ENCODE measurements around the gene MBD3.
A peak's percentile ranks its signal among the peaks of the same experiment; 100 is the strongest.

MBD3 gene

DNA sequence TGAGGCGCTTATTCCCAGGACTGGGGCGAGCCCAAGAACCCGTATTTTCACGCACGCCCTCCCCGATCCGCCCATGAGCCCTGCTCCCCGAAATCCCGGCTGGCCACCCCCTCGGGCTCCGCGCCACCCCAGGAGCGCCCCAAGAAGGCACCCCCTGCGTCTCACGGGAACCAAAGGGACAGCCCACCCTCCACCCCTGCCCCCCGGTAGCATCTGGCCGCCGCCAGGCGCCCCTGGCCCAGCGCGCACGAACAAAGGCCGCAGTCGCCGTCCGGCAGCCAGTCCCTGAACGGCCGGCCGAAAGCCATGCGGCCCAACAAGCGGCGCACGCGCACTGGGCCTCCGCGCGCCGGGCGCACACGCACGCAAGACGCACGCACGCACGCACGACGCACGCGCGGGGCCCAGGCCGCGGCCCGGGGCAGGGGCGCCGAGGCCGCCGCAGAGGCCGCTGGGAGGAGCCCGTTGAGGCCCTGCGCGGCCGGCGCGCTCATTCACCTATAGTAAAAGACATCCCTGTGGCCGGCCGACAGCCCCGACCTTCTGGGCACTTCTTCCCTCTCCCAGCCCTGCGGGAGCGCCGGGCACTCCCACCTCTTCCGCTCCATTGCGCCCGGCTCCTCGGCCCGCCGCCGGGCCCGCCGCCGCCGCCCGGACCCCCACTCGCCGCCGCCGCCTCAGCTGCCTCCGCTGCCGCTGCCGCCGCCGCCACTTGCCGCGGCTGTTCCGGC is 476 bp downstream of the MBD3 start:
- Histone ChIP-seq H3K27me3 (ENCODE audit: control insufficient read depth, insufficient read depth, low read length) (no peaks in the 10 kb centered on the region), H3K4me1 (ENCODE audit: control insufficient read depth, insufficient read depth, low read length) (peaks cover 6% of the 10 kb centered on the region), H3K9me3 (ENCODE audit: control insufficient read depth, insufficient read depth, low read length) (no peaks in the 10 kb centered on the region), H3K36me3 (ENCODE audit: control insufficient read depth, insufficient read depth, low read length) (peaks cover 19% of the 10 kb centered on the region), H3K27ac (ENCODE audit: low read depth, low read length) (peak overlapping the region; percentile 100), H3K4me3 (ENCODE audit: low read depth, low read length) (peak overlapping the region; percentile 99), H3K9ac (ENCODE audit: low read depth, low read length) (peak overlapping the region; percentile 99)

DNA sequence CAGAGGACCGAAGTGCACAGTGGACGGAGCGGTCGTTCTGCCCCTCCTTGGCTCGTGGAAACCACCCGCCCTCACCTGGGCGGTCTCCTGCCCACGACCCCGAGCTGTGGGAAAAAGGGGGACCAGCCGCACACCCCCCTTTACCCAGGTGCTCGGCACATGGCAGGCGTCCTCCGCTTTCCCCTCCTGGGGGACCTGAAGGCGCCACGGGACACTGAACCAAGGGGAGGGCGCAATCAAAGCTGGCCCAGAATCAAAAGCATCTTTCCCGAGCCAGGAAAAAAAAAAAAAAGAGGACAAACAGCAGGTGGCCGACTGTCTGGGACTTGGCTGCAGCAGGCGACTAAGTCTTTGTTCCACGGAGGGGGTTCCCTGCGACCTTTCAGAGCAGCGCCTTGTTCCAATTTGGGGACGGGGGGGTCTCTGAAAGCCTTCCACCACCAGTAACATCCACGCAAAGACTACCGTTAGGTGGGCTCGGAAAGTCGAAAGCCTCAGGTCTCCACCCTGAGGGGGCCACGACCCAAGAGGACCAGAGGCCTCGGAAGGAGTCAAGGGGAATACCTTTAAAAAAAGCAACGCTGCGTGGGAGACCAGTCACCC is 1.1 kb downstream of the MBD3 start:
- Histone ChIP-seq H3K4me3 (ENCODE audit: low read depth, low read length) (peak overlapping the region; percentile 99), H3K36me3 (ENCODE audit: control insufficient read depth, insufficient read depth, low read length) (peaks cover 13% of the 10 kb centered on the region), H3K27me3 (ENCODE audit: control insufficient read depth, insufficient read depth, low read length) (no peaks in the 10 kb centered on the region), H3K9me3 (ENCODE audit: control insufficient read depth, insufficient read depth, low read length) (no peaks in the 10 kb centered on the region), H3K27ac (ENCODE audit: low read depth, low read length) (peak overlapping the region; percentile 100), H3K9ac (ENCODE audit: low read depth, low read length) (peak overlapping the region; percentile 99), H3K4me1 (ENCODE audit: control insufficient read depth, insufficient read depth, low read length) (peaks cover 6% of the 10 kb centered on the region)

DNA sequence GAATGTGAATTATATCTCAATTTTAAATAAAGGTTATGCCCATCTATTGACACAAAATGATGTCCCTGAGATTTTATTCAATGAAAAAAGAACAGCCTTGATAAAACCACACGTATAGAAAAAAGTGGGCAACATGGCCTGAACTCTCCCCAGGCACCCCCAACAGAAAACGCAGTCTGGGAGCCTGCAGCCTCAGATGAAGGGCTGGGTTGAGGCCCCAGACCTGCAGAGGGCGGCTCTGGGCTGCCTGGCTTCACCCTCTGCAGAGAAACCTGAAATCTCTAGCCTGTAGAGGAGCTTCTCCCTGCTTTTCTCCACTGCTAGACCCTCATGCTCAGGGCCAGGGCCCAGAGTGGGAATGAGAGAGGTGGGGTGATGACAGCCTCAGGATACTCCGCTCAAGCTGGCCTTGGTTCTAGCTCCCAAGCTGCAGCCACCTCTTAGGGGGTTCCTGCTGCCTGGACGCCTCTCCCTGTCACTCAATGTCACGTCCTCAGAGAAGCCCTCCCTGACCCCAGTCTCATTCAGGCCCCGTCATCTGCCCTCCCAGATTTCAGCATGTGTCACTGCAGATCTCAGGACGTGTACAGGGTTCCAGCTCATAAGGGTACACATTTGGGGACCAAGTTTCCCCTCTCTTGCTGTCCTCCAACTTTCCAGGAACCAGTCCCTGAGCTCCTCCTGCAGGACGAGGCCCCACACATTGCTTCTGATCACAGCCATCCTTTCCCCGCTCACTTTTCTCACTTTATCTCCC is 1.8 kb downstream of the MBD3 start:
- Histone ChIP-seq H3K36me3 (ENCODE audit: control insufficient read depth, insufficient read depth, low read length) (peaks cover 12% of the 10 kb centered on the region; the same call in 1 of the 2 replicates), H3K27me3 (ENCODE audit: control insufficient read depth, insufficient read depth, low read length) (no peaks in the 10 kb centered on the region), H3K9me3 (ENCODE audit: control insufficient read depth, insufficient read depth, low read length) (no peaks in the 10 kb centered on the region), H3K4me3 (ENCODE audit: low read depth, low read length) (peak overlapping the region; percentile 99), H3K4me1 (ENCODE audit: control insufficient read depth, insufficient read depth, low read length) (peaks cover 6% of the 10 kb centered on the region), H3K27ac (ENCODE audit: low read depth, low read length) (peak overlapping the region; percentile 100), H3K9ac (ENCODE audit: low read depth, low read length) (peak overlapping the region; percentile 99)

DNA sequence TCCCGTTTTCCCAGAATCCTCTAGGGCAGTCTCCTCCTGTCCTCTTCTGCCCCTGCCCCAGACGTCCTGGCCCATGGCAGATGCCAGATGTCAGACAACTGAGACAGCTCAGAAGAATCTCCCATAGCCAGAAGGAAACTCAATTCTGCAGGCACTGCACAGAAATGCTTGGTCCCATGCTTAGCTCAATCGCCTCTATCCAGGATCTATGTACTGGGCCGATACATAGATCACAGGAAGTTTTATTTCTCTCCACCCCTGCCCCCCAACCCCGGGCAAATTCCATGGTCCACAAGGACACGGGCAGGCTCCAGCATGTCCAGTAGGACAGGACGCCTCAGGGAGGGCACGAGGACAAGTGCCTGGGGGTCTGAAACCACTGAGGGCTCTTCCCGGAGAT is 4.8 kb downstream of the MBD3 start:
- Histone ChIP-seq H3K36me3 (ENCODE audit: control insufficient read depth, insufficient read depth, low read length) (peaks cover 20% of the 10 kb centered on the region), H3K27me3 (ENCODE audit: control insufficient read depth, insufficient read depth, low read length) (no peaks in the 10 kb centered on the region), H3K27ac (ENCODE audit: low read depth, low read length) (no peak overlapping the region), H3K9me3 (ENCODE audit: control insufficient read depth, insufficient read depth, low read length) (no peaks in the 10 kb centered on the region), H3K9ac (ENCODE audit: low read depth, low read length) (no peak overlapping the region), H3K4me1 (ENCODE audit: control insufficient read depth, insufficient read depth, low read length) (peaks cover 6% of the 10 kb centered on the region), H3K4me3 (ENCODE audit: low read depth, low read length) (no peak overlapping the region)

DNA sequence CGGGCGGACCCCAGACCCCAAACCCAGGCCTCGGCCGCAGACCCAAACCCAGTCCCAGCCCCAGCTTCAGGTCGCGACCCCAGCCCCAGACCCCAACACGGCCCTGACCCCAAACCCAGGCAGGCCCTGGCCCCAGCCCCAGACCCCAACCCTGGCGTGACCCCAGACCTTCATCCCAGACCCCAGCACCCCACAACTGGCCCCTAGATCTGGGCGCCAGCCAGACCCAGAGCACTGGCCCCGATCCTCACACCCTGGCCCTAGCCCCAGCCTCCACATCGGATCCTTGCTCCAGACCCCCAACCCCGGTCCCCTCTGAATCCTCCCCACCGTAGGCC is 7.5 kb downstream of the MBD3 start:
- Histone ChIP-seq H3K27ac (ENCODE audit: low read depth, low read length) (no peak overlapping the region), H3K27me3 (ENCODE audit: control insufficient read depth, insufficient read depth, low read length) (no peaks in the 10 kb centered on the region), H3K9ac (ENCODE audit: low read depth, low read length) (0 out of 2 replicates have a peak overlapping the region, but pooled peaks have one; percentile 43), H3K36me3 (ENCODE audit: control insufficient read depth, insufficient read depth, low read length) (peaks cover 44% of the 10 kb centered on the region), H3K9me3 (ENCODE audit: control insufficient read depth, insufficient read depth, low read length) (no peaks in the 10 kb centered on the region), H3K4me3 (ENCODE audit: low read depth, low read length) (peak overlapping the region; percentile 74), H3K4me1 (ENCODE audit: control insufficient read depth, insufficient read depth, low read length) (no peaks in the 10 kb centered on the region)

DNA sequence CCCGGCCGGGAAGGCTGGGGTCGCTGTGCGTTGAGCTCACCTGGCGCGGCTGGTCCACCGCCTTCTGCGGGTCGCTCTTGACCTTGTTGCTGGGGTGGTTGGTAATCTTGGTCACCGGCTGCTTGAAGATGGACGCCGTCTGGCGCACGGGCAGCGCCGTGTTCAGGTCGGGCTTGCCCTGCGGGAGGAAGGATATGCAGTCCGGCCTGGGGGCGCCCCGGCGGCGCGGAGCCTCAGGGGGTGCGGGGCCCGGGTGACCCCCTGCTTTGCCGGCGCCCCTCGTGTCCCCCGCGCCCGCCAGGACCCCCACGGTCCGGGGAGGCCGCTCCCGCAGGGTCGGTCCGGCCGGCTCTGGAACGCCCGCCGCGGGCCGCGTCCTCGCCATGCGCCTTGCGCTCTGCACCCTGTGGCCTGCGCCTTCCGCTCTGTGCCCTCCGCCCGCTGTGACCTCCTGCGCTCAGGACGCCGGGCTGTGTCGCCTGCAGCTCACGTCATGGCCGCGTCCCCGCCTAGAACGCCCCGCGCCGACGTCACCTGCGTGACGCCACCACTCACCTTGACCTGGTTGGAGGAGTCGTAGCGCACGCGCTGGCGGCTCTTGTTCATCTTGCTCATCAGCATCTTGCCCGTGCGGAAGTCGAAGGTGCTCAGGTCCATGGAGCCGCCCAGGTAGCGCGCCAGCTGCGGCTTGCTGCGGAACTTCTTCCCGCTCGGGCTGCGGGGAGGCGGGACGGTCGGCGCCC is 8.0 kb downstream of the MBD3 start:
- Histone ChIP-seq H3K36me3 (ENCODE audit: control insufficient read depth, insufficient read depth, low read length) (peaks cover 48% of the 10 kb centered on the region), H3K9me3 (ENCODE audit: control insufficient read depth, insufficient read depth, low read length) (no peaks in the 10 kb centered on the region), H3K9ac (ENCODE audit: low read depth, low read length) (peak overlapping the region; percentile 82), H3K4me3 (ENCODE audit: low read depth, low read length) (peak overlapping the region; percentile 74), H3K27me3 (ENCODE audit: control insufficient read depth, insufficient read depth, low read length) (no peaks in the 10 kb centered on the region), H3K4me1 (ENCODE audit: control insufficient read depth, insufficient read depth, low read length) (no peaks in the 10 kb centered on the region), H3K27ac (ENCODE audit: low read depth, low read length) (no peak overlapping the region)

DNA sequence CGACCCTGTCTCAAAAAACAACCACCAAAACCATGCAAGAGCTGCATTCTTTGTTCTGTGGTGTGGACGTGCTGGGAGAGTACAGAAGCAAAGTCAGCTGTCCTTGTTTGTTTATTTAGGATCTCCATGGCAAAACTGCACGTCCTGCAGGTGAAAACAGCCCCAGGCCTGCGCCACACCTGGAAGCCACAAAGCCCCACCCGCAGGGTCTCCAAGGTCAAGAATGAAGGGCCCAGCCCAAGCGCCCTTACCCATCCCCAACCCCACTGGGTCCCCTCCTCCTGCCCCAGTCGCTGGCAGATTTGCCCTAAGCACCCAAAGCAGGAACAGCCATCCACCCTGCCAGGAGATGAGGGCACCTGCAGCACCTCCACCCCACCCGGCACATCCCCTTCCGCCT is 10.5 kb downstream of the MBD3 start:
- H3K27me3 ChIP-seq (ENCODE audit: control insufficient read depth, insufficient read depth, low read length), result no peaks in the 10 kb centered on the region
- no peak overlapping the region for H3K4me3 ChIP-seq (ENCODE audit: low read depth, low read length)
- H3K9ac ChIP-seq (ENCODE audit: low read depth, low read length), result no peak overlapping the region
- no peak overlapping the region for H3K27ac ChIP-seq (ENCODE audit: low read depth, low read length)
- no peaks in the 10 kb centered on the region for H3K9me3 ChIP-seq (ENCODE audit: control insufficient read depth, insufficient read depth, low read length)
- H3K4me1 ChIP-seq (ENCODE audit: control insufficient read depth, insufficient read depth, low read length), result no peaks in the 10 kb centered on the region
- H3K36me3 ChIP-seq (ENCODE audit: control insufficient read depth, insufficient read depth, low read length), result peaks cover 70% of the 10 kb centered on the region

DNA sequence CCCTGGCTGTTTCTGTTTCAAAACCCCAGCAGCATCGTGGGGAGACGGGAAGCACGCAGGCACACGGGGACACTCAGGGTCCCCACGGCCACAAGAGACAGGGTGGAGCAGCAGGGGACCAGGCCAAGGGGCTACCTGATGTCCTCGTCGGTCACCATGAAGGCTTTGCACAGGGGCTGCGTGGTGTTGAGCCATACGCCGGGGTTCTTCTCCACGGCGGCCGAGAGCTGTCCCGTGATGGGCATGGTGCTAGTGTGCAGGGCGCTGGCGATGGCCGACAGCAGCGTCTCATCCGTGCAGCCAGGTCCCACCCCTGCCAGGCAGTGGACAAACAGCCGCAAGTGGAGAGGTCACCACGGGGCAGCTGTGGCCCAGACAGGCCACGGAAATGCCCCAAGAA is 11.7 kb downstream of the MBD3 start:
- no peaks in the 10 kb centered on the region for H3K27me3 ChIP-seq (ENCODE audit: control insufficient read depth, insufficient read depth, low read length)
- H3K4me1 ChIP-seq (ENCODE audit: control insufficient read depth, insufficient read depth, low read length), result no peaks in the 10 kb centered on the region
- H3K36me3 ChIP-seq (ENCODE audit: control insufficient read depth, insufficient read depth, low read length), result peaks cover 78% of the 10 kb centered on the region
- H3K27ac ChIP-seq (ENCODE audit: low read depth, low read length), result no peak overlapping the region
- H3K9ac ChIP-seq (ENCODE audit: low read depth, low read length), result no peak overlapping the region
- no peaks in the 10 kb centered on the region for H3K9me3 ChIP-seq (ENCODE audit: control insufficient read depth, insufficient read depth, low read length)
- H3K4me3 ChIP-seq (ENCODE audit: low read depth, low read length), result no peak overlapping the region

DNA sequence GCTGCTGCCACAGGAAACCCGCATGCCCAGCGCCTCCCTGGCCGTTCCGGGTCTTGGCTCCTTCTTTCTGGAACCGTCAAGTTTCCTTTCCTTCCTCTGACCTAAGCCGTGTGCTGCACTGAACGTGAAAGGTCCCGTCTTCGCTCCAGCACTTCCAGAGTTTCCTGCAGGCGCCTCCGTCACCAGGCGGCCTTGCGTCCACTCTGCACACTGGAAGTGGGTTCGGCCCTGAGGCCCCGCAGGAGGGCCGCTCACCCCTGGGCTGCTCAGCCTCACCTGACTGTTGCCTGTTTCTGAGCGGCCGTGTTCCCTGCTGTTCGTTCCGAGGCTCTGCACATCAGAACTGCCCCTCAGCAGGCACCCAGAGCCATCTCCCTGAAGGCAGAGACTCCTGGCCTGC is 12.3 kb downstream of the MBD3 start:
- Histone ChIP-seq H3K4me1 (ENCODE audit: control insufficient read depth, insufficient read depth, low read length) (no peaks in the 10 kb centered on the region), H3K9me3 (ENCODE audit: control insufficient read depth, insufficient read depth, low read length) (no peaks in the 10 kb centered on the region), H3K9ac (ENCODE audit: low read depth, low read length) (no peak overlapping the region), H3K27ac (ENCODE audit: low read depth, low read length) (no peak overlapping the region), H3K4me3 (ENCODE audit: low read depth, low read length) (no peak overlapping the region), H3K27me3 (ENCODE audit: control insufficient read depth, insufficient read depth, low read length) (no peaks in the 10 kb centered on the region), H3K36me3 (ENCODE audit: control insufficient read depth, insufficient read depth, low read length) (peaks cover 77% of the 10 kb centered on the region)

DNA sequence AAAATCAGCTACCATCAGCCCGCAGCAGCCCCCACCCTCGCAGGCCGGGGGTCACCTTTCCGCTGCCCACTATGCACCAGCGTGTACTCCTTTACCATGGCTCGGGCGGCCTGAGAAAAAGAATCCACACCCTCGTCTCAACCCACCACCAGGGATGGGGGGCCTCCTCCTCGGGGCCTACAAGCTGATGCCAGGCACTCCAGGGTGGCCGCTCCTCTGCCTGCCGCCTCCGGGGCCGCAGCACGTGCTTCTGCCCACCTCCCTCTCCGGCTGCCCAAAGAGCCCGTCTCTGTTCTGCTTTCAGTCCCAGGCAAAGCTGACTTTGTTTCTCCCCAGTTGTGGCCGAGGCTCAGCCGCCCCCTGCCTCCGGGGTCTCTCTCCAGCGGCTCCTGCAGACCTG is 13.4 kb downstream of the MBD3 start:
- H3K9me3 ChIP-seq (ENCODE audit: control insufficient read depth, insufficient read depth, low read length), result no peaks in the 10 kb centered on the region
- H3K36me3 ChIP-seq (ENCODE audit: control insufficient read depth, insufficient read depth, low read length), result peaks cover 75% of the 10 kb centered on the region
- H3K27me3 ChIP-seq (ENCODE audit: control insufficient read depth, insufficient read depth, low read length), result no peaks in the 10 kb centered on the region

More for the DNA sequence above, 13.4 kb downstream of the MBD3 start:
- Histone ChIP-seq H3K27ac (ENCODE audit: low read depth, low read length) (no peak overlapping the region), H3K4me3 (ENCODE audit: low read depth, low read length) (no peak overlapping the region), H3K9ac (ENCODE audit: low read depth, low read length) (no peak overlapping the region), H3K4me1 (ENCODE audit: control insufficient read depth, insufficient read depth, low read length) (no peaks in the 10 kb centered on the region)
